Spleen (tissue), 11 donors: ENCODE measurements around the gene ACSL5. TPM values are rescaled to one million over a fixed set of nuclear protein-coding genes. Genes with fewer than 3 reads are reported as not detected.

Experiments used
- DNase-seq: peaks from one replicate; pipeline ENCODE4 v3.0.0-alpha.2; 2020
- H3K27ac ChIP-seq, 8 donors: fragments of 200-600 bp; sonication (generic) in 7 of 8; 1 replicate in 4 of 8; 2 replicates in 4 of 8; pipeline versions ENCODE4 v1.5.0 to v1.8.0; 2016 to 2021; ENCODE audit warnings: inconsistent platforms in 4 of 8, mild to moderate bottlenecking in 4 of 8, moderate library complexity in 1 of 8
- H3K27me3 ChIP-seq, 7 donors: fragments of 200-600 bp; sonication (generic) in 6 of 7; replicated peaks in 1 of 7; 1 replicate in 4 of 7; 2 replicates in 3 of 7; pipeline versions ENCODE4 v1.5.0 to v1.8.0; 2016 to 2021; ENCODE audit warnings: inconsistent platforms in 3 of 7, mild to moderate bottlenecking in 1 of 7
- H3K36me3 ChIP-seq, 6 donors: fragments of 200-600 bp; sonication (generic) in 5 of 6; 1 replicate in 4 of 6; 2 replicates in 2 of 6; pipeline versions ENCODE4 v1.5.0 to v1.8.0; 2016 to 2021; ENCODE audit warnings: inconsistent platforms in 2 of 6
- H3K4me1 ChIP-seq, 6 donors: fragments of 200-600 bp; sonication (generic) in 5 of 6; 1 replicate in 3 of 6; 2 replicates in 3 of 6; pipeline versions ENCODE4 v1.5.0 to v1.8.0; 2016 to 2021; ENCODE audit warnings: inconsistent platforms in 3 of 6
- H3K4me3 ChIP-seq, 8 donors: fragments of 200-600 bp; sonication (generic) in 7 of 8; 1 replicate in 4 of 8; 2 replicates in 4 of 8; pipeline versions ENCODE4 v1.5.0 to v1.8.0; 2016 to 2021; ENCODE audit warnings: inconsistent platforms in 4 of 8, mild to moderate bottlenecking in 4 of 8, moderate library complexity in 2 of 8
- H3K9me3 ChIP-seq, 8 donors: fragments of 200-600 bp; sonication (generic) in 7 of 8; 1 replicate in 4 of 8; 2 replicates in 4 of 8; pipeline versions ENCODE4 v1.5.0 to v1.8.0; 2016 to 2021; ENCODE audit warnings: inconsistent platforms in 4 of 8
- CTCF ChIP-seq, 11 experiments: fragments of 200-600 bp in 7 of 11; fragments of 450-650 bp in 4 of 11; sonication (generic) in 4 of 11; IDR thresholded peaks in 8 of 11; conservative IDR thresholded peaks in 3 of 11; 1 replicate in 7 of 11; 2 replicates in 4 of 11; pipeline versions ENCODE4 v1.4.0 to v1.8.0; 2016 to 2021; ENCODE audit warnings: antibody characterized with exemption in 11 of 11, inconsistent platforms in 4 of 11, mild to moderate bottlenecking in 1 of 11
- POLR2A ChIP-seq, 3 donors: fragments of 450-650 bp; IDR thresholded peaks; one replicate each; pipeline ENCODE4 v1.5.1; 2017; ENCODE audit warnings: antibody characterized with exemption in 3 of 3, mild to moderate bottlenecking in 1 of 3
- POLR2AphosphoS5 ChIP-seq, 3 donors: sonication (generic); formaldehyde crosslinking; IDR thresholded peaks; one replicate each; pipeline ENCODE4 v1.5.1; 2017; ENCODE audit warnings: antibody characterized with exemption in 3 of 3
- WGBS, 5 donors: extraction: QIAGEN DNeasy Blood & Tissue Kit in 3 of 5; methylation state at CpG; one replicate each; pipeline versions ENCODE4 v1.1.5 to v1.1.7; 2013 to 2018; 5-methylcytosine and 5-hydroxymethylcytosine counted together
- intact Hi-C: fragments of 100-400 bp; cut with DNase I; formaldehyde crosslinking; loops from one replicate; pipeline ENCODE4 v1.15.0; 2023; ENCODE audit warnings: low total_unique reads
- polyA plus RNA-seq, 3 donors: library from polyadenylated mRNA; stranded (reverse); fragments of 200-250 nt; gene quantifications; one replicate each; pipeline ENCODE4 v1.2.1, GENCODE V29; 2013
- total RNA-seq, 7 donors: library from RNA; depleted of rRNA in 3 of 7; stranded (reverse); fragments of >200 nt in 3 of 7; fragmentation: NEBNext Ultra II Directional in 4 of 7; extraction: Animal tissue kit (Norgen Biotek cat#: 25700) in 4 of 7; gene quantifications; one replicate each; pipeline versions ENCODE4 v1.1.0 to v1.2.1, GENCODE V29; 2016 to 2021
- donor health status: healthy with polysubstance abuse.
- donor health status: DM: no; HTN: no; CAD: no; lungs with moderate emphysema.
- donor health status: DM: no; HTN: no; CAD: no.
- donor health status: Bipolar disorder and iron deficiency.
- donor health status: healthy.
- donor health status: DM: no; HTN: no; CAD: no.
- donor health status: DM: yes; HTN: yes; CAD: no.

ACSL5 gene
- total and polyA plus RNA-seq, 10 donors, result 18.6 to 49.4 (median 42.8) TPM

DNA sequence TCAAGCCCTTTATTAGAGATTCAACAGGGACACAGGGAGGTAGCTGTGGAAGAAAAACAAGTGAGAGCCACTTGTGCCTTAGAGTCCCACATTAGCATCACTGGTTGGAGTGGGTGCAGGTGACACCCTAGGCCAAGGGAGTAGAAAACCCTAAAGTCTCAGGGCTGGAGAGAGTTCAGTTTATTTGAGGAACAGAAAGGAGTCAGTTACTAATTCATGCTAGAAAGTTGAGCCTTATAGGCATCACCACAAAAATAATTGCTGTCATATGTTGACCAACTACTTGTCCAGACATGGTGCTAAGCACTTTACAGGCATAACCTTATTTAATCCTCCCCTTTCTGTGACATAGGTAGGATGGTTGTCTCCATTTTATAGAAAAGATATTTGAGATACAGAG lies 20.9 kb upstream of the ACSL5 start:
- TF ChIP-seq POLR2A (IDR thresholded peaks at IDR 0.05) (no peak), POLR2AphosphoS5 (IDR thresholded peaks at IDR 0.05) (no peak), CTCF (IDR thresholded peaks at IDR 0.05 in 8 of 11, conservative IDR thresholded peaks at IDR 0.05 in 3 of 11) (no peak)
- no peaks in the 10 kb centered on the region for H3K36me3 ChIP-seq
- H3K4me3 ChIP-seq, result no peak overlapping the region
- H3K9me3 ChIP-seq, result peaks cover 0 to 5% (median 0%) of the 10 kb centered on the region in 8 donors
- no peaks in the 10 kb centered on the region for H3K4me1 ChIP-seq
- H3K27me3 ChIP-seq, result no peaks in the 10 kb centered on the region
- H3K27ac ChIP-seq, result no peak overlapping the region
- intact Hi-C loops, result no loop called here
- DNase-seq, result no peak

DNA sequence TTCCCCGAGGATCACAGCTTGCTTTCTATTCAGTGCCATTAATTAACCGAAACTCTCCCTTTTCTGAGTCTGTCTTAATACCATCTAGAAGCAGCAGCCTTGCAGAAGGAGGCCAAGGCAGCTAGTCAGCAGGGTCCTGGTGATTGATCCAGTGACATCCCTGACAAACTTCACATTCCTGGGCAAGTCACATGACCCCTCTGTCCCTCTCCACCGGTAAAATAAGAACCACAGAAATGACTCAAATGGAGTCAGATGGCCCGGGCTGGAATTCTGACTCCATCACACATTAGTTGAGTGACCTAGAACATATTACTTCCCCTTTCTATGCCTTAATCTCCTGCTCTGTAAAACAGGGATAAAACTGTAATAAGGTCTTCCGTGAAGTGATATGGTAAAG lies 17.2 kb upstream of the ACSL5 start:
- Histone ChIP-seq H3K9me3 (no peaks in the 10 kb centered on the region), H3K36me3 (no peaks in the 10 kb centered on the region), H3K27ac (no peak overlapping the region), H3K4me3 (no peak overlapping the region), H3K27me3 (no peaks in the 10 kb centered on the region), H3K4me1 (peaks cover 0 to 10% (median 7%) of the 10 kb centered on the region in 6 donors)
- 73 to 89% (median 83%) methylated on average over 5 of the region's 5 CpGs for WGBS, 5 donors
- TF ChIP-seq POLR2A (IDR thresholded peaks at IDR 0.05) (no peak), POLR2AphosphoS5 (IDR thresholded peaks at IDR 0.05) (no peak), CTCF (IDR thresholded peaks at IDR 0.05 in 8 of 11, conservative IDR thresholded peaks at IDR 0.05 in 3 of 11) (no peak)
- DNase-seq, result no peak
- intact Hi-C loops, result no loop called here

- 66 to 82% (median 77%) methylated on average over 8 of the region's 8 CpGs for WGBS, 5 donors
- no peak for TF ChIP-seq CTCF (IDR thresholded peaks at IDR 0.05 in 8 of 11, conservative IDR thresholded peaks at IDR 0.05 in 3 of 11)
- no peak for TF ChIP-seq POLR2AphosphoS5 (IDR thresholded peaks at IDR 0.05)
- TF ChIP-seq POLR2A (IDR thresholded peaks at IDR 0.05), result no peak
- Histone ChIP-seq H3K4me3 (no peak overlapping the region), H3K27ac (no peak overlapping the region), H3K27me3 (no peaks in the 10 kb centered on the region), H3K4me1 (peaks cover 3 to 26% (median 16%) of the 10 kb centered on the region in 6 donors), H3K36me3 (no peaks in the 10 kb centered on the region), H3K9me3 (no peaks in the 10 kb centered on the region)
- intact Hi-C loops, result no loop called here
- DNase-seq, result no peak
Measured at GRCh38 chr10:112359606-112360307, 14.2 kb upstream of the ACSL5 start.

GRCh38 chr10:112360308-112361270 lies 13.3 kb upstream of the ACSL5 start:
- Histone ChIP-seq H3K4me1 (peaks cover 3 to 26% (median 16%) of the 10 kb centered on the region in 6 donors), H3K27ac (no peak overlapping the region), H3K9me3 (no peaks in the 10 kb centered on the region), H3K36me3 (no peaks in the 10 kb centered on the region), H3K4me3 (no peak overlapping the region), H3K27me3 (no peaks in the 10 kb centered on the region)
- 80 to 90% (median 86%) methylated on average over 13 of the region's 13 CpGs for WGBS, 5 donors
- no peak for DNase-seq
- TF ChIP-seq POLR2AphosphoS5 (IDR thresholded peaks at IDR 0.05), result no peak
- no peak for TF ChIP-seq POLR2A (IDR thresholded peaks at IDR 0.05)
- TF ChIP-seq CTCF (IDR thresholded peaks at IDR 0.05 in 8 of 11, conservative IDR thresholded peaks at IDR 0.05 in 3 of 11), result no peak
- intact Hi-C loops, result no loop called here
